SK-N-SH (cell line): ENCODE results near the gene CACNA1F.

Source experiments
- CTCF ChIP-seq: fragments of 200-600 bp; sonication (generic); IDR thresholded peaks from 2 replicates; pipeline ENCODE4 v1.6.1; 2017; ENCODE audit warnings: antibody characterized with exemption, mild to moderate bottlenecking, moderate library complexity
- ELF1 ChIP-seq: IDR thresholded peaks from 2 replicates; pipeline ENCODE4 v1.4.0; 2012
- EP300 ChIP-seq, 2 experiments: IDR thresholded peaks; 2 replicates each; pipeline versions ENCODE4 v1.4.0 to v1.6.1; 2012; ENCODE audit warnings: borderline replicate concordance in 1 of 2, low read depth in 1 of 2, low read length in 1 of 2
- EZH2phosphoT487 ChIP-seq: fragments of 200-600 bp; sonication (generic); IDR thresholded peaks from 2 replicates; pipeline ENCODE4 v1.6.1; 2017; ENCODE audit warnings: low read depth, mixed run types, mild to moderate bottlenecking, antibody characterized with exemption, moderate library complexity, borderline replicate concordance
- MAX ChIP-seq: IDR thresholded peaks from 2 replicates; pipeline ENCODE4 v1.4.0; 2012; ENCODE audit warnings: low read depth
- NRF1 ChIP-seq: IDR thresholded peaks from 2 replicates; pipeline ENCODE4 v1.6.1; 2012; ENCODE audit warnings: low read depth, mild to moderate bottlenecking, low read length
- TAF1 ChIP-seq: IDR thresholded peaks from 2 replicates; pipeline ENCODE4 v1.6.1; 2012; ENCODE audit warnings: low read depth, mild to moderate bottlenecking, low read length, moderate library complexity, borderline replicate concordance
- USF1 ChIP-seq: IDR thresholded peaks from 2 replicates; pipeline ENCODE4 v1.4.0; 2012; ENCODE audit warnings: low read depth, borderline replicate concordance
- YY1 ChIP-seq: IDR thresholded peaks from 2 replicates; pipeline ENCODE4 v1.4.0; 2012; ENCODE audit warnings: low read depth, mild to moderate bottlenecking
- TF ChIP-seq, protein P1 (sequence below): fragments of 150-350 bp; IDR thresholded peaks from 2 replicates; pipeline ENCODE4 v1.6.1; 2016; ENCODE audit warnings: mild to moderate bottlenecking, low read depth, low read length

GRCh38 chrX:49203536-49203935, 29.6 kb downstream of the CACNA1F start:
- no peak for TF ChIP-seq MAX
- no peak for TF ChIP-seq NRF1
- no peak for TF ChIP-seq CTCF
- TF ChIP-seq TAF1, result no peak
- TF ChIP-seq EZH2phosphoT487, result no peak
- TF ChIP-seq ELF1, result no peak
- TF ChIP-seq YY1, result no peak
- TF ChIP-seq, protein P1, sequence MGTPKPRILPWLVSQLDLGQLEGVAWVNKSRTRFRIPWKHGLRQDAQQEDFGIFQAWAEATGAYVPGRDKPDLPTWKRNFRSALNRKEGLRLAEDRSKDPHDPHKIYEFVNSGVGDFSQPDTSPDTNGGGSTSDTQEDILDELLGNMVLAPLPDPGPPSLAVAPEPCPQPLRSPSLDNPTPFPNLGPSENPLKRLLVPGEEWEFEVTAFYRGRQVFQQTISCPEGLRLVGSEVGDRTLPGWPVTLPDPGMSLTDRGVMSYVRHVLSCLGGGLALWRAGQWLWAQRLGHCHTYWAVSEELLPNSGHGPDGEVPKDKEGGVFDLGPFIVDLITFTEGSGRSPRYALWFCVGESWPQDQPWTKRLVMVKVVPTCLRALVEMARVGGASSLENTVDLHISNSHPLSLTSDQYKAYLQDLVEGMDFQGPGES, result no peak
- no peak for TF ChIP-seq EP300 (IDR thresholded peaks at IDR 0.05; ENCODE audit: borderline replicate concordance in 1 of 2, low read depth in 1 of 2, low read length in 1 of 2)
- TF ChIP-seq USF1, result no peak
